NCI-H82 treated with DMSO at 0.1 percent for 48 hours (cell line): ENCODE measurements around the gene ELF1.
"Not testable (repeated sequence)": the region's sequence is repeated elsewhere in the genome, so short reads cannot be mapped to it uniquely, and the experiment has no call there.

Experiments used
- DNase-seq: peaks from one replicate; lab custom pipeline; 2025; ENCODE audit not compliant: unreplicated experiment; lab: John Stamatoyannopoulos, UW

The ELF1 gene

GRCh38 chr13:40941581-40941980 is 77.5 kb downstream of the ELF1 start:
- no peak for DNase-seq

DNA sequence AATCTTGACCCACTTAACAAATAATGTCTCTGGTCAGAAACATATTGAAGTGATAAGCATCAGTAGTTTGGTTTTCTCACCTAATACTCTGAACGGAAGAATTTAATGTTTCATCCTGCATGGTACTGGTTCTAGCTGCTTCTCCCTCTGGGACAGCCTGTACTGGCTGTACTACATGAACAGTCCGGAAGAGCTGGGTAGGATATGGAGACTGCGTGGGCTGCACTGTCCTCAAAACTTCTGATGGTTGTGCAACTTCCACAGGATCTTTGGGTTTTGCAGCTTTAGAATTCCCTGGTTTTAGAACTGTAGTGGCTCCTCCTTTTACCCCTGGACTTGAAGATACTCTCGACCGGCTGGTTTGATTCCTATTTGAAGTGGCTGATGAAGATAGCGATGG is 78.3 kb downstream of the ELF1 start:
- DNase-seq: no peak

DNA sequence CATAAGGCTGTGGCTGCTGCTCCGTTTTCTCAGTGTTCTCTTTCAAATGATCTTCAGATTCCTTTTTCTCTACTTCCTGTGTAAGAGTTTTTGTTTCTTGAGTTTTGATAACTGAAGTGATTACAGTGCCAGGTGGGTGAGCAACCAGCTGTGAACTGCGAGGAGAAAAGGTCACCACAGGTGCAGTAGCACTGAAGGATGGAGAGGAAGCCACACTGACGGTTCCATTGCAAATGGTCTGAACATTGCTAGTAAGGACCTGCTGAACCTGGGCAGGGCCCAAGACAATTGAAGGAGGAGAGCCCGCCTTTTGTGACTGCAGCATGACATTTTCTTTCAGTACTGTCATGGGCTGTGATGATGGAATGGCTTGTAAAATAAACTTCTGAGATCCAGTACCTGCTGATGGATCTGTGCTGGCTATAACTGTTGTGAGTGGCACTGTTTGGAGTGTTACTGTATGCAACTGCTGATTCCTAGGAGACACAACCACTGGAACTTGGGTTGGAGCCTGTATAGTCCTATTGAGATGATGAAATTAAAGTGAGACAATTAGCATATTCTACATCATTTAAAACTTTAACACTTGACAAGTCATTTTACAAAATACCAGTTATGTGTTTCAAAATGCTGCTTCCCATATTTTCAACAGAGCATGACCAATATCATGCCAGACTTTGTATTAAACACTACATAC is 85.5 kb downstream of the ELF1 start:
- no peak for DNase-seq

- no peak for DNase-seq
Measured at GRCh38 chr13:40932252-40932651, 86.9 kb downstream of the ELF1 start.

DNA sequence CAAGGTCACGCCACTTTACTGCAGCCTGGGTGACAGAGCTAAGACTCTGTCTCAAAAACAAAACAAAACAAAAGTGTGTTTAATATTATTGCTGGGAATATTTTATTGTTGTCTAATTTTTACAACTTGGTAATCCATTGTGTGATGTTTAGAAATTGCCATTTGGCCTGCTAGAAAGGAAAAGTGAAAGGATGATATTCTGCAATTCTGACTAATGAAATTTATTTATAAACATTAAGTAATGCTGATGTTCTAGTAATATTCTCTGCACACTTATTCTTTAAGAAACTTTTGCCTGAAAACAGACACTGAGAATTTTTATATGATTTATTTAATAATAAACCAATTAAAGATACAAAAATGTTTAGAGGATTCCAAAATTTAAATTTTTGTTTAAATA is 87.4 kb downstream of the ELF1 start:
- DNase-seq: no peak

DNA sequence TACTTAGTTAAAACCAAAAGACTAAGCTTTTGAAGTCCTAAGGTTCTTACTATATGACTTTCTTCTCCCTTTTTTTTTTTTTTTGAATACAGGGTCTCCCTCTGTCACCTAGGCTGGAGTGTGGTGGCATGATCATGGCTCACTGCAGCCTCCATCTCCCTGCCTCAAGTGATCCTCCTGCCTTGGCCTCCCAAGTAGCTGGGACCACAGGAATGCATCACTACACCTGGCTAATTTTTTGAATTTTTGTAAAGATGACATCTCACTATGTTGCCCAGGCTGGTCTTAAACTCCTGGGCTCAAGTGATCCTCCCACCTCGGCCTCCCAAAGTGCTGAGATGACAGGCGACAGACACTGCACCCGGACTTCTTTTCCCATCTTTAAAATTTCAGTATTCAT is 89.2 kb downstream of the ELF1 start:
- DNase-seq: not testable (repeated sequence)

- no peak for DNase-seq
Measured at GRCh38 chr13:40928980-40929379, 90.1 kb downstream of the ELF1 start.

GRCh38 chr13:40927929-40928328 is 91.2 kb downstream of the ELF1 start:
- no peak for DNase-seq

DNA sequence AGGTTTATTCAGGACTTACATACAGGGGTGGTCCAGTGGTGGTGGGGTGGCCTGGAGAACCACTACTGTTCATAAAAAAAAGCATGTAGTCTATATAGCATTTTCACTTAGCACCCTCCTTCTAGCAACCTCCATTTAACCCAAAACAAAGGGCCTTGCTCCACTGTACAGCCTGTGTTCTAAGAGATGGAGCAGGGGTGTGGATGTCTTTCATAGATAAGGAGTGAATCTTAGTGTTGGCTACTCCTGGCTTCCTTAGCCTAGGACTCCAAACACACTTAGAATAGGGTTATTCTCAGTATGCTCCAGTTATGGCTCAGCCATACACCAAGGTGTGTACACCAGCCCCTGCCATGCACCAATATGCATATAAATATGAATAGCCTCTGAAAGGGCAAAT is 95.2 kb downstream of the ELF1 start:
- no peak for DNase-seq

DNA sequence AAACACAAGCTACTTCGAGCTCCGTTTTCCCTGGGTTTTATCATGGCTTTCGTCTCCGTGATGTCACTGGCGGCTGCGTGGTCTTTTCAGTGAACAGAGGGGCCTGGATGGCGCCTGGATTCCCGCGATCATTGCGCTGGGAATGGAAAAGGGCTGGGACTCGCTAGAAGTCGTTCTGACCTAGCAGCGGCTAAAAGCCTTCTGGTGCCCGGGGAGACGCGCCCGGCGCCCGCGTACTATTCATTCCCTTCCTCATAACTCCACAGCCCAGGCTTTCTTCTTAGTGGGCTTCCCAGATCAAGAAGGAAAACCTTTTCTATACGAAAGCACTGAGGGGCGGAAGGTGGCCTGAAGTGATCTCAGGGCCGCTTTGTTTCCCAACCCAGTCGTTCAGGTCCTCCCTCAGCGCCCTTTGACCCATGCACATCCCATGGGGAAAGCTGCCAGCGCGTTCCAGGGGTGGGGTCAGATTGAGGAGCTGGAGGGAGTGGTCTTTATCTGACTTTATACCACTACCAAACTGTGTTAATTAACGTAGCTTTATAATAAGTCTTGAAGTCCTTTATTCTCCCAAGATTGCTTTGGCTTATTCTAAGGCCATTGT is 96.6 kb downstream of the ELF1 start:
- DNase-seq: no peak

DNA sequence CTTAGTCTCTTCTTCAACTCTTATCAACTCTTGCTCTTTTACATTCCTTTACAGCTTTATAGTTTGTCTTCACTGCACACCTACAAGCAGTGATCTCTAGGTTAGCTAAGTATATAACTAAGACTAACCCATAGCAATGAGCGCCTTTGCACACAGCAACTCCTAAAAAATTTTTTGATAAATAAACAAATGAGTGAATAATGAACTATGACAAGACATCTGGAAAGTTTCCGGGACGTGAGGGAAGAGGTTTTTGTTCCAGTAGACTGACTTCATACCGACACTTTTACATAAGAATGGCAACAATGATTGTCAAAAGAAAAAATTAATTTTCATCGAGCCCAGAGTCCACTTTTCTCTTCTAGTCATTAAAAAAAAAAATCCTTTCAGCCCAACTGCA is 98.3 kb downstream of the ELF1 start:
- no peak for DNase-seq

GRCh38 chr13:40919901-40920300 is 99.2 kb downstream of the ELF1 start:
- DNase-seq: not testable (repeated sequence)

DNA sequence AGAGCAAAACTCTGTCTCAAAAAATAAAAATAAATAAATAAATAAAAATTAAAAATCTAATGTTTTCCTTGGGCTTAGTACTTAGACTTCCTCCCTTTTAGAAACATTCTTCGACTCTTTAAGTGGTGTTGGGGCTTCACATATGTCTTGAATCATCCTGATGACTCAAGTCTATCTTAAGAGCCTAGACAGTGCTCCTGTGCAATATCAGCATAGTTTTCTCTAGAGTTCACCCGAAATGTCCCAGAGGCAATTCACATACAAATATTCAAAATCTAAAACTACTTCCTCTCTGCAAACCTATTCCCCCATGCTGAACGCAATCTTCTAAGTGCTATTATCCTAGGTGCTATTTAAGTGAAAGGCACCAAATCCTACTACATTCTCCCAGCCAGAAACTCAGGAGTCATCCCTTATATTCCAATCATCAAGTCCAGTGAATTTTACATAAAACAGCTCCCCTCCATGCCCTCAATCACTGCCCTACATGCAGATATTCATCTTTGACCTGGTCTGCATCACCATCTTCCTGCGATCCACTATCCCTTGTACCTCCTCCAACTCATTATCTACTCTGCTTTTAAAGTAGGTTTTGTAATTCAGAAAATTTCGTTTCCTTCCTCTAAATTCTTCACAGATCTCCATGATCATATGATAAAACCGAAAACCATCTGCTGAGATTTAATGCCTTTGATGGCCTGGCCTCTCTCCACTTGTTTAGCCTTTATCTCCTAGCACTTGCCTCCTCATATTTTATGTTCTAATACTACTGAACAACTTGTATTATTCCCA is 102.7 kb downstream of the ELF1 start:
- no peak for DNase-seq

DNA sequence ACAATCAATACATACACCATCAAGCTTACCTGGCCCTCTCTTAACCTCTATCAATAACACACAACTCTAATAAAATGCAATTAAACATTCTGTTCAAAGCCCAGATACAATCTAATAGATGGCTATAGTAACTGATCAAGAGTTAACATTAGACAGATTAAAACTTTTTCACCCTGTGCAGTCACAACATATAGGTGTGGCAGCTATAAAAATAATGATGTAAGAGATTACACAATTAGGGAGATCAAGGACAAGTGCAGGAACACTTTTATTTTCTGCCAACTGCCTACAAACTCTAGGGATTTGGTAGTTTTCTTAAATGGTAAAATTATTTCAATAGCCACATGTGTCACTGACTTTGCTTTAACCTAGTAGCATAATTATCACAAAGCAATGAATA is 104.3 kb downstream of the ELF1 start:
- not testable (repeated sequence) for DNase-seq

DNA sequence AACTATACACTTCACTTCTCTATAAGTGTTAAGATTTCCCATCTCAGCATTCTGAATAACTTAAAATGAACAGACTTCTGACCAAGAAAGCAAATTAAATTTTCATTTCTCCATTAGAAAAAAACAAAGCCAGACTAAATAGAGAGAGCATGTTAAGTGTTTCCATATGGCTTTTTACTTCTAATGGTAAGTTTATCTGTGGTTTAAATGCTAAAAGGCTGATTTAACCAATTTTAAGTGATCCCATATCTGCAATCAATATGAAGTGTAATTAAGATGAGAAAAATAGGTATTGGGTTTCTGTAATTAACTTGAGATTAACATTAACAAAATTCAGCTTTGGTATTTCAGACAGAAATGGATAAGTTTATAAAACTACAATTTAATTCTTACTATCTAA is 107.8 kb downstream of the ELF1 start:
- no peak for DNase-seq

DNA sequence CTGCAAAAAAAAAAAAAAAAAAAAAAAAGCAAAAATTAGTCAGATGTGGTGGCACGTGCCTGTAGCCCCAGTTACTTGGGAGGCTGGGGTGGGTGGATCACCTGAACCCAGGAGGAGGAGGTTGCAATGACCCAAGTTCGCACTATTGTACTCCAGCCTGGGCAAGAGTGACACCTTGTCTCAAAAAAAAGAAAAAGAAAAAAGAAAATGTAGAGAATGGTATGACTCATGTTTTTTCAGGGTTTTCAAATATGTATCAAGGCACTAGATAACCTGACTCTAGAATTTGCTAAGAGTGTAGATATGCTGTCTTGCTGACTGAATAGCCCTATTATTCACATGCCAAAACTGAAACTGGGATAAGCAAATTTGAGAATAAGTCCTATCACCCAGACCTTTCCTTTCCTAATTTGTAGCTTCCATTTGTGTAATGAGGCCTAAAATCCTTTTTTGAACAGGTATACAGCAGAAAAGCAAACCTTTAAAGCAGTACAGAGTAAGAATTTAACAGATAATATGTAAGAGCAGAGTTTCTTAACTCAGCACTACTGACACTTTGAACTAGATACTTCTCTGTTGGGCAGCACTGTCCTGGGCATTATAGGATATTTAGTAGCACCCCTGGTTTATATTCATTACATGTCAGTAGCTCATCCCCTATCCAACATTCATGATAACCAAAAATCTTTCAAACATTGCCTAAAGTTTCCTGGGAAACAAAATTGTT is 108.6 kb downstream of the ELF1 start:
- DNase-seq: no peak

DNA sequence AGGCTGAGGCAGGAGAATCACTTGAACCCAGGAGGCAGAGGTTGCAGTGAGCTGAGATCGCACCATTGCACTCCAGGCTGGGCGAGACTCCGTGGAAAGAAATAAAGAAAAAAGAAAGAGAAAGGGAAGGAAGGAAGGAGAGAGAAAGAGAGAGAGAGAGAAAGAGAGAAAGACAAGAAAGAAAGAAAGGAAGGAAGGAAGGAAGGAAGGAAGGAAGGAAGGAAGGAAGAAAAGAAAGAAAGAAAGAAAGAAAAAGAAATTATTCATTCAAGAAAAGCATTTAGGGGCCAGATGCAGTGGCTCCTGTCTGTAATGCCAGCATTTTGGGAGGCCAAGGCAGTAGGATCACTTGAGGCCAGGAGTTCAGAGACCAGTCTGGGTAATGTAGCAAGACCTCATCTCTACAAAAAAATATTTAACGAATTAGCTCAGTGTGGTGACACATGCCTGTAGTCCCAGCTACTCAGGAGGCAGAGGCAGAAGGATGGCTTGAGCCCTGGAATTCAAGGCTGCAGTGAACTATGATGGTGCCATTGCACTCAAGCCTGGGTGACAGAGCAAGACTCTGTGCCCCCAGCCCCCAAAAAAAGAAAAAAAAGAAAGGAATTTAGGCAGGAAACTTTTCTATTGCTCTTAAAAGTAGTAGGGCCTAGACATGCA is 109.4 kb downstream of the ELF1 start:
- DNase-seq: not testable (repeated sequence)

- DNase-seq: no peak
Measured at GRCh38 chr13:40908546-40908945, 110.6 kb downstream of the ELF1 start.

GRCh38 chr13:40901032-40901431 is 118.1 kb downstream of the ELF1 start:
- not testable (repeated sequence) for DNase-seq

GRCh38 chr13:40900568-40900967 is 118.5 kb downstream of the ELF1 start:
- not testable (repeated sequence) for DNase-seq

- no peak for DNase-seq
Measured at GRCh38 chr13:40897053-40897452, 122.1 kb downstream of the ELF1 start.
